Gastroesophageal sphincter (tissue), 4 donors: Measurements from ENCODE around the gene CBR1. TPM values are rescaled to one million over a fixed set of nuclear protein-coding genes. Genes with fewer than 3 reads are reported as not detected.

Source experiments
- ATAC-seq: fragments of 150-250 bp; one replicate; pipeline ENCODE4 v1.9.1; 2016; ENCODE audit warnings: mild to moderate bottlenecking, moderate library complexity
- H3K27ac ChIP-seq, 4 donors: fragments of 200-600 bp; sonication (generic) in 3 of 4; 1 replicate in 3 of 4; 2 replicates in 1 of 4; pipeline ENCODE4 v1.5.1; 2016 to 2019
- H3K27me3 ChIP-seq: fragments of 200-600 bp; sonication (generic); one replicate; pipeline ENCODE4 v1.5.1; 2019
- H3K36me3 ChIP-seq, 2 donors: fragments of 200-600 bp; sonication (generic); one replicate each; pipeline ENCODE4 v1.5.1; 2019; ENCODE audit warnings: control low read depth in 1 of 2
- H3K4me1 ChIP-seq, 3 donors: fragments of 200-600 bp; sonication (generic); 1 replicate in 2 of 3; 2 replicates in 1 of 3; pipeline ENCODE4 v1.5.1; 2016 to 2019; ENCODE audit warnings: control low read depth in 2 of 3
- H3K4me3 ChIP-seq, 2 donors: fragments of 200-600 bp; sonication (generic); one replicate each; pipeline ENCODE4 v1.5.1; 2019; ENCODE audit warnings: mild to moderate bottlenecking in 1 of 2, moderate library complexity in 1 of 2
- H3K9me3 ChIP-seq, 3 donors: fragments of 200-600 bp; sonication (generic); one replicate each; pipeline ENCODE4 v1.5.1; 2017 to 2019; ENCODE audit warnings: control low read depth in 2 of 3
- CTCF ChIP-seq, 4 experiments: fragments of 200-600 bp in 2 of 4; fragments of 450-650 bp in 2 of 4; sonication (generic) in 1 of 4; IDR thresholded peaks; one replicate each; pipeline ENCODE4 v1.5.1; 2017 to 2019; ENCODE audit warnings: antibody characterized with exemption in 4 of 4, mild to moderate bottlenecking in 2 of 4, moderate library complexity in 2 of 4
- EP300 ChIP-seq: sonication (generic); formaldehyde crosslinking; IDR thresholded peaks from one replicate; pipeline ENCODE4 v1.6.1; 2017; ENCODE audit warnings: antibody characterized with exemption, mild to moderate bottlenecking
- POLR2A ChIP-seq, 2 donors: fragments of 450-650 bp; IDR thresholded peaks; one replicate each; pipeline ENCODE4 v1.6.1; 2017; ENCODE audit warnings: antibody characterized with exemption in 2 of 2, mild to moderate bottlenecking in 2 of 2, moderate library complexity in 1 of 2
- POLR2AphosphoS5 ChIP-seq: sonication (generic); formaldehyde crosslinking; IDR thresholded peaks from one replicate; pipeline ENCODE4 v1.6.1; 2017; ENCODE audit warnings: antibody characterized with exemption
- WGBS, 2 donors: methylation state at CpG; one replicate each; pipeline ENCODE4 v1.1.5; 2018; ENCODE audit warnings: low coverage in 1 of 2; 5-methylcytosine and 5-hydroxymethylcytosine counted together
- total RNA-seq, 4 donors: library from RNA; depleted of rRNA; stranded (reverse); fragments of >200 nt; gene quantifications; one replicate each; pipeline ENCODE4 v1.1.0, GENCODE V29; 2016

Gene CBR1
- total RNA-seq, 4 donors from 2014 or later, result 65.6 to 192 (median 138) TPM

- Histone ChIP-seq H3K36me3 (peaks cover 0 to under 1% of the 10 kb centered on the region in 2 donors), H3K27ac (no peak overlapping the region), H3K27me3 (no peaks in the 10 kb centered on the region), H3K4me1 (peaks cover 0 to 17% (median 11%) of the 10 kb centered on the region in 3 donors), H3K9me3 (no peaks in the 10 kb centered on the region), H3K4me3 (no peak overlapping the region)
- TF ChIP-seq CTCF (IDR thresholded peaks at IDR 0.05), result no peak
- no peak for TF ChIP-seq POLR2AphosphoS5
- no peak for TF ChIP-seq EP300
- no peak for TF ChIP-seq POLR2A (IDR thresholded peaks at IDR 0.05)
- no peak for ATAC-seq
- WGBS, 2 donors, result 76 to 78% methylated on average over 5 to 12 of the region's 14 CpGs
Measured at GRCh38 chr21:36063375-36064084, 6.3 kb upstream of the CBR1 start.

DNA sequence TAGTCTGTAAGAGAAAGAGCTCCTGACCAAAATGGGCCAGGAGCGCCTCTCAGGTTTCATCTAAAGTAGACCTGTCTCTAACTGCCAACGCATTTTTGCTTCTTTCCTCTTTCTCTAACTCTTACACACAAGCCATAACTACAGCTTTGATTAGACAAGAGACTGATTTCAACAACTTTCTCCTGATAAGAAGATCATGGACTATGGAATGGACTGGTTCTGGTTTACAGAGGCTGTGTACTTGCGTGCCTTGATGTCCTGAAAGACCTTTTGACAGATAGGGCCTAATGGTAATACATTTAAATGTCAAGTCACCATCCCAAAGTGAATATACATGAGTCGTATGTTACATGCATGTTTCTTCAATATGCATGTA is 5.8 kb upstream of the CBR1 start:
- no peak for ATAC-seq
- no peak for TF ChIP-seq EP300
- TF ChIP-seq POLR2A (IDR thresholded peaks at IDR 0.05), result no peak
- TF ChIP-seq POLR2AphosphoS5, result no peak
- no peak for TF ChIP-seq CTCF (IDR thresholded peaks at IDR 0.05)
- no peaks in the 10 kb centered on the region for H3K27me3 ChIP-seq

GRCh38 chr21:36065497-36066036 is 4.3 kb upstream of the CBR1 start:
- H3K36me3 ChIP-seq, result no peaks in the 10 kb centered on the region
- TF ChIP-seq EP300, result no peak
- no peak for TF ChIP-seq POLR2AphosphoS5
- TF ChIP-seq POLR2A (IDR thresholded peaks at IDR 0.05), result no peak
- no peak for TF ChIP-seq CTCF (IDR thresholded peaks at IDR 0.05)
- 33 to 65% methylated on average over 3 of the region's 3 CpGs for WGBS, 2 donors
- peaks cover 0 to 19% (median 3%) of the 10 kb centered on the region in 3 donors for H3K4me1 ChIP-seq
- H3K27ac ChIP-seq, result no peak overlapping the region
- H3K9me3 ChIP-seq, result no peaks in the 10 kb centered on the region
- no peaks in the 10 kb centered on the region for H3K27me3 ChIP-seq
- no peak overlapping the region for H3K4me3 ChIP-seq
- ATAC-seq, result no peak

More for the DNA sequence above, 5.8 kb upstream of the CBR1 start:
- Histone ChIP-seq H3K4me3 (no peak overlapping the region), H3K36me3 (no peaks in the 10 kb centered on the region), H3K27ac (no peak overlapping the region), H3K9me3 (no peaks in the 10 kb centered on the region), H3K4me1 (peaks cover 0 to 15% (median 8%) of the 10 kb centered on the region in 3 donors)
- 66 to 96% methylated on average over 4 of the region's 4 CpGs for WGBS, 2 donors

DNA sequence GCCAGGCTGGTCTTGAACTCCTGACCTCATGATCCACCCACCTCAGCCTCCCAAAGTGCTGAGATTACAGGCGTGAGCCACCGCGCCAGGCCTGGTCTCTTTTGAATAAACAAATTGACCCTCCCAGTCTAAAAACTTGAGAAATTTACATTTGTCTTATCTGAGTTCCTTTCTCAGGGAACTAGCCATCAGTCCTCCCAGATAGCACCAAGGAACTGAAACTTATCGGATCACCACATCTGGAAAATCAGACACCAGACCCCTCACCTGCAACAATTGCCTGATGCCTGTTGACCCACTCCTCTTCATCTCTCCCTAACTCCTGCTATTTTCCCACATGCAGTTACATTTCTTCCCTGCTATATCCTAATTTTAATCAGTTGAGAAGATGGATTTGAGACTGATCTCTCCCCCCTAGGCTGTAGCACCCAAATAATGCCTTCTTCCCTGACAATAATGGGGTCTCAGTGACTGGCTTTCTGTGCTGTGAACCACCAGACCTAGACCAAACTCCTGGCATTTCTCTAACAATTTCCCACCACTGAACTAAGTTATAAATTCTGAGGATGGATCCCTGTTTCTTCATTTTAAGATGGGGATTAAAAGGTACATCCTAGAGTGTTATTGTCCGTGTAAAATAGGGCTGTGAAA is 951 bp upstream of the CBR1 start:
- no peaks in the 10 kb centered on the region for H3K27me3 ChIP-seq
- peaks cover 3 to 43% (median 19%) of the 10 kb centered on the region in 3 donors for H3K4me1 ChIP-seq
- H3K9me3 ChIP-seq, result no peaks in the 10 kb centered on the region
- no peak for TF ChIP-seq EP300
- TF ChIP-seq CTCF (IDR thresholded peaks at IDR 0.05), result no peak
- TF ChIP-seq POLR2A (IDR thresholded peaks at IDR 0.05), result no peak
- TF ChIP-seq POLR2AphosphoS5, result no peak
- peak overlapping the region; percentile 70 to 92 (median 90) for H3K27ac ChIP-seq
- WGBS, 2 donors, result 80 to 94% methylated on average over 1 to 5 of the region's 5 CpGs
- H3K36me3 ChIP-seq, result peaks cover 0 to 21% of the 10 kb centered on the region in 2 donors
- H3K4me3 ChIP-seq, result no peak overlapping the region
- ATAC-seq, result no peak
